Sigmoid colon (tissue), 4 donors: ENCODE measurements around the gene SETBP1.
A peak's percentile ranks its signal among the peaks of the same experiment; 100 is the strongest.

Source experiments
- CTCF ChIP-seq, 4 experiments: fragments of 450-650 bp in 3 of 4; fragments of 200-600 bp in 1 of 4; IDR thresholded peaks; one replicate each; pipeline ENCODE4 v1.5.1; 2016 to 2019; ENCODE audit warnings: antibody characterized with exemption in 4 of 4, mild to moderate bottlenecking in 3 of 4, moderate library complexity in 2 of 4
- EP300 ChIP-seq, 4 donors: sonication (generic); formaldehyde crosslinking; IDR thresholded peaks; one replicate each; pipeline ENCODE4 v1.6.1; 2017; ENCODE audit warnings: antibody characterized with exemption in 4 of 4
- POLR2A ChIP-seq, 2 donors: fragments of 450-650 bp; IDR thresholded peaks; one replicate each; pipeline ENCODE4 v1.6.1; 2016; ENCODE audit warnings: antibody characterized with exemption in 2 of 2, mild to moderate bottlenecking in 2 of 2, moderate library complexity in 2 of 2
- POLR2AphosphoS5 ChIP-seq, 4 donors: sonication (generic); formaldehyde crosslinking; IDR thresholded peaks; one replicate each; pipeline ENCODE4 v1.6.1; 2017; ENCODE audit warnings: antibody characterized with exemption in 4 of 4

GRCh38 chr18:44788334-44788733 is 107.6 kb downstream of the SETBP1 start:
- TF ChIP-seq POLR2AphosphoS5 (IDR thresholded peaks at IDR 0.05) (peak in 2 of 4 donors; percentile 19 to 62), CTCF (IDR thresholded peaks at IDR 0.05) (no peak), POLR2A (IDR thresholded peaks at IDR 0.05) (no peak), EP300 (IDR thresholded peaks at IDR 0.05) (no peak)
